Common myeloid progenitor, CD34-positive (primary cell): ENCODE data around the gene FGA.
"Not testable (repeated sequence)": the region's sequence is repeated elsewhere in the genome, so short reads cannot be mapped to it uniquely, and the experiment has no call there.

ENCODE experiments used
- CTCF ChIA-PET: fragments of 350-600 bp; sonication (Branson Sonifier 250); formaldehyde crosslinking; loops from one replicate; lab custom pipeline; 2021; ENCODE audit warnings: antibody characterized with exemption; lab: Charles Lee
- POLR2A ChIA-PET: fragments of 350-600 bp; sonication (Branson Sonifier 250); formaldehyde crosslinking; loops from one replicate; lab custom pipeline; 2021; ENCODE audit warnings: antibody characterized with exemption; lab: Charles Lee
- DNase-seq, 3 donors: peaks; one replicate each; pipeline versions ENCODE4 v3.0.0 to v3.0.0-alpha.2; 2013
- H3K27ac ChIP-seq, 2 experiments: 1 replicate in 1 of 2; 2 replicates in 1 of 2; pipeline ENCODE4 v1.7.0; 2013; ENCODE audit warnings: inconsistent platforms in 2 of 2, low read length in 2 of 2, mild to moderate bottlenecking in 2 of 2, low read depth in 1 of 2, moderate library complexity in 1 of 2; ENCODE audit not compliant: severe bottlenecking in 2 of 2, insufficient read depth in 1 of 2, poor library complexity in 1 of 2
- H3K27me3 ChIP-seq, 5 experiments: replicated peaks in 2 of 5; 1 replicate in 3 of 5; 2 replicates in 2 of 5; pipeline versions ENCODE4 v1.6.1 to v1.7.0; 2013; ENCODE audit warnings: low read length in 4 of 5, mild to moderate bottlenecking in 2 of 5, moderate library complexity in 2 of 5, inconsistent platforms in 1 of 5; ENCODE audit not compliant: insufficient read depth in 5 of 5, control insufficient read depth in 4 of 5
- H3K36me3 ChIP-seq, 4 experiments: 1 replicate in 2 of 4; 2 replicates in 2 of 4; pipeline versions ENCODE4 v1.6.1 to v1.7.0; 2013; ENCODE audit warnings: low read length in 3 of 4, control low read depth in 1 of 4, mild to moderate bottlenecking in 1 of 4; ENCODE audit not compliant: control insufficient read depth in 4 of 4, insufficient read depth in 4 of 4
- H3K4me1 ChIP-seq, 4 experiments: 1 replicate in 3 of 4; 2 replicates in 1 of 4; pipeline versions ENCODE4 v1.6.1 to v1.7.1; 2013; ENCODE audit warnings: low read length in 3 of 4, mild to moderate bottlenecking in 3 of 4, control low read depth in 1 of 4, inconsistent platforms in 1 of 4, moderate library complexity in 1 of 4; ENCODE audit not compliant: control insufficient read depth in 4 of 4, insufficient read depth in 4 of 4; ENCODE audit errors: control extremely low read depth in 1 of 4
- H3K4me3 ChIP-seq, 7 experiments: 1 replicate in 4 of 7; 2 replicates in 3 of 7; pipeline versions ENCODE4 v1.5.1 to v1.7.0; 2013; ENCODE audit warnings: mild to moderate bottlenecking in 7 of 7, low read length in 6 of 7, moderate library complexity in 6 of 7, inconsistent platforms in 2 of 7, low read depth in 2 of 7, control low read depth in 1 of 7; ENCODE audit not compliant: insufficient read depth in 4 of 7, control insufficient read depth in 1 of 7; ENCODE audit errors: extremely low read depth in 1 of 7
- H3K9me3 ChIP-seq, 5 experiments: 1 replicate in 4 of 5; 2 replicates in 1 of 5; pipeline versions ENCODE4 v1.6.1 to v1.7.1; 2013; ENCODE audit warnings: low read length in 4 of 5, mild to moderate bottlenecking in 2 of 5, inconsistent platforms in 1 of 5, low read depth in 1 of 5, moderate library complexity in 1 of 5; ENCODE audit not compliant: control insufficient read depth in 4 of 5, insufficient read depth in 2 of 5; ENCODE audit errors: control extremely low read depth in 1 of 5
- WGBS: methylation state at CpG from one replicate; pipeline ENCODE4 v1.1.5; 2013; ENCODE audit not compliant: insufficient coverage; 5-methylcytosine and 5-hydroxymethylcytosine counted together

FGA gene

GRCh38 chr4:154602404-154603020, 12.0 kb upstream of the FGA start:
- ChIA-PET CTCF (interaction anchor here (1.0 to 1.7 kb wide), 3 partner anchors 8 to 50 kb away, joined by 3 to 6 read pairs (median 4); no protein-coding TSS in a partner anchor), POLR2A (no interaction called here)
- Histone ChIP-seq H3K27me3 (peaks cover 0 to 11% (median 0%) of the 10 kb centered on the region in 5 experiments), H3K9me3 (no peaks in the 10 kb centered on the region), H3K36me3 (no peaks in the 10 kb centered on the region), H3K4me3 (no peak overlapping the region), H3K27ac (no peak overlapping the region), H3K4me1 (no peaks in the 10 kb centered on the region)
- DNase-seq = no peak
- WGBS = 80% methylated on average over 1 of the region's 1 CpG

- ChIA-PET POLR2A (no interaction called here), CTCF (interaction anchor here (0.8 to 1.2 kb wide), 2 partner anchors 17 to 39 kb away, joined by 3 to 4 read pairs; no protein-coding TSS in a partner anchor)
- WGBS = 100% methylated on average over 5 of the region's 7 CpGs
- Histone ChIP-seq H3K9me3 (no peaks in the 10 kb centered on the region), H3K27me3 (no peaks in the 10 kb centered on the region), H3K4me1 (no peaks in the 10 kb centered on the region), H3K36me3 (no peaks in the 10 kb centered on the region), H3K27ac (no peak overlapping the region), H3K4me3 (no peak overlapping the region)
- DNase-seq = no peak
Measured at GRCh38 chr4:154597798-154598774, 7.5 kb upstream of the FGA start.

- DNase-seq, H3K4me1 ChIP-seq, H3K27me3 ChIP-seq, POLR2A ChIA-PET, H3K4me3 ChIP-seq, H3K27ac ChIP-seq, H3K9me3 ChIP-seq, H3K36me3 ChIP-seq: not testable (repeated sequence)
- CTCF ChIA-PET = interaction anchor here (1.2 kb wide), 1 partner anchor 38 kb away, joined by 3 read pairs; no protein-coding TSS in a partner anchor
- WGBS = 98% methylated on average over 11 of the region's 11 CpGs
Measured at GRCh38 chr4:154597281-154597680, 6.7 kb upstream of the FGA start.

GRCh38 chr4:154595807-154596206, 5.3 kb upstream of the FGA start:
- Histone ChIP-seq H3K4me1 (no peaks in the 10 kb centered on the region), H3K36me3 (no peaks in the 10 kb centered on the region), H3K27me3 (no peaks in the 10 kb centered on the region), H3K27ac (no peak overlapping the region), H3K4me3 (no peak overlapping the region), H3K9me3 (no peaks in the 10 kb centered on the region)
- CTCF ChIA-PET = interaction anchor here (1.0 to 2.7 kb wide), 4 partner anchors 17 to 37 kb away, joined by 3 to 6 read pairs (median 4); partner anchors contain the start of gene FGG
- no peak for DNase-seq
- POLR2A ChIA-PET = no interaction called here

GRCh38 chr4:154594343-154594742, 3.8 kb upstream of the FGA start:
- POLR2A ChIA-PET, H3K27me3 ChIP-seq, H3K4me1 ChIP-seq, H3K4me3 ChIP-seq, DNase-seq, H3K9me3 ChIP-seq, H3K27ac ChIP-seq, H3K36me3 ChIP-seq: not testable (repeated sequence)
- CTCF ChIA-PET = interaction anchor here (1.2 to 2.7 kb wide), 6 partner anchors 9 to 35 kb away, joined by 3 to 6 read pairs (median 6); partner anchors contain the start of gene FGG
- 100% methylated on average over 1 of the region's 3 CpGs for WGBS

- Histone ChIP-seq H3K27ac (no peak overlapping the region), H3K27me3 (no peaks in the 10 kb centered on the region), H3K4me1 (no peaks in the 10 kb centered on the region), H3K4me3 (no peak overlapping the region), H3K36me3 (no peaks in the 10 kb centered on the region), H3K9me3 (no peaks in the 10 kb centered on the region)
- ChIA-PET POLR2A (no interaction called here), CTCF (interaction anchor here (1.2 to 2.7 kb wide), 7 partner anchors 10 to 35 kb away, joined by 3 to 8 read pairs (median 6); partner anchors contain the start of gene FGG)
- WGBS = 100% methylated on average over 2 of the region's 2 CpGs
- no peak for DNase-seq
Measured at GRCh38 chr4:154593868-154594267, 3.3 kb upstream of the FGA start.
